Measurements from ENCODE around the gene HSPA4. TPM values are rescaled to one million over a fixed set of nuclear protein-coding genes. Genes with fewer than 3 reads are reported as not detected.

HSPA4 gene
- total and polyA plus RNA-seq, 9 donors: 55.7 to 83.9 (median 73.1) TPM

DNA sequence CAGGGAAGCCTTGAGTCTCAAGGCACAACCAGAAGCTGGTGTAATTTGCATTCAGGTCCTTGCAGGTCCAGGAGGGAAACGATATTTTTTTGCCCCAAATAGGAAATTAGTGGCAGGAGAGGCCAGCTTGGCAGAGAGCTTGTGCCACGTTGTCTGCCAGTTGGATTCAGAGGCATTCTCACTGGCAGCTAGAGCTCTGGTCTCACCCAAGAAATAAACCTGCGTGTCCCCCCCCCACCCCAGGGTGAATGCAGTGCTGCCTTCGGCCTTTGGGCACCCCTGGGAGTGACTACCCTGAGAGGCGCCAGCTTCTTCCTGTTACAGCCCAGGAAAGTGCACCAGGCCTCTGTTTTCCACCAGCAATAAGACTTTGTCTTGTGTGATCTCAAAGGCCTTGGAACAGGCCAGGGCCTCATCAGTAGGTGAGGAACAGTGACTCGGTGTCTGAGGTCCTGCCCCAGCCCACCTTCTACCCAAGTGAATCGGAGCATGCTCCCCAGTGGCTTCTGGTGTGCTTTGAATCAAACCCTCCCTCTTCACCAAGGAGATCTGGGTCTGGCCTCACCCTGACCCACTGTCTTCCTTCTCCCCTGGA, 68.4 kb downstream of the HSPA4 start:
- Histone ChIP-seq H3K27ac (ENCODE audit: low read length) (peak overlapping the region; percentile 82), H3K27me3 (ENCODE audit: control insufficient read depth, insufficient read depth, low read length) (no peaks in the 10 kb centered on the region), H3K4me3 (ENCODE audit: low read length) (no peak overlapping the region), H3K4me1 (ENCODE audit: control insufficient read depth, insufficient read depth, low read length) (peaks cover 85% of the 10 kb centered on the region), H3K36me3 (ENCODE audit: control insufficient read depth, insufficient read depth, low read length) (no peaks in the 10 kb centered on the region), H3K9me3 (replicated peaks; ENCODE audit: control insufficient read depth, low read depth, low read length) (no peaks in the 10 kb centered on the region)
- DNase-seq: no peak
- WGBS (ENCODE audit: insufficient coverage): 72% methylated on average over 6 of the region's 7 CpGs

DNA sequence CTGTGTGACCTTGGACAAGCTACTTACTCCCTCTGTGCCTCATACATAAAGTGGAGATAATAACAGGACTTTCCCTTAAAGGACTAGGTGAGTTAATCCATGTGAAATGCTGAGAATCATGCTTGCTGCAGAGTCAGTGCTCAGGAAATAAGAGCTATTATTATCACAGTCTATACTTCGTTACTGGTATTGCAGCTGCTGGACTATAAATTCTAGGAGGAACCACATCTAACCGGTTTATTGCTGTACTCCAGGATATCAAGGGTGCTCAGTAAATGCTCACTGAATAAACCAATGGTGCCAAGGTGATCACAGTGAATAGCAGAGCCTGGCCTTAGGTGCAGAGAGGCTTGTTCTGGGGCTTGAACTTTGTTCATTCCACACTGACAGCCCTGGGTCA, 69.3 kb downstream of the HSPA4 start:
- peaks cover 87% of the 10 kb centered on the region for H3K4me1 ChIP-seq (ENCODE audit: control insufficient read depth, insufficient read depth, low read length)
- no peak overlapping the region for H3K4me3 ChIP-seq (ENCODE audit: low read length)
- H3K27me3 ChIP-seq (ENCODE audit: control insufficient read depth, insufficient read depth, low read length): no peaks in the 10 kb centered on the region
- DNase-seq: no peak
- no peaks in the 10 kb centered on the region for H3K36me3 ChIP-seq (ENCODE audit: control insufficient read depth, insufficient read depth, low read length)
- H3K27ac ChIP-seq (ENCODE audit: low read length): peak overlapping the region; percentile 82
- no CpG with 5 or more reads among the region's 2 CpGs for WGBS (ENCODE audit: insufficient coverage)
- H3K9me3 ChIP-seq (replicated peaks; ENCODE audit: control insufficient read depth, low read depth, low read length): no peaks in the 10 kb centered on the region

DNA sequence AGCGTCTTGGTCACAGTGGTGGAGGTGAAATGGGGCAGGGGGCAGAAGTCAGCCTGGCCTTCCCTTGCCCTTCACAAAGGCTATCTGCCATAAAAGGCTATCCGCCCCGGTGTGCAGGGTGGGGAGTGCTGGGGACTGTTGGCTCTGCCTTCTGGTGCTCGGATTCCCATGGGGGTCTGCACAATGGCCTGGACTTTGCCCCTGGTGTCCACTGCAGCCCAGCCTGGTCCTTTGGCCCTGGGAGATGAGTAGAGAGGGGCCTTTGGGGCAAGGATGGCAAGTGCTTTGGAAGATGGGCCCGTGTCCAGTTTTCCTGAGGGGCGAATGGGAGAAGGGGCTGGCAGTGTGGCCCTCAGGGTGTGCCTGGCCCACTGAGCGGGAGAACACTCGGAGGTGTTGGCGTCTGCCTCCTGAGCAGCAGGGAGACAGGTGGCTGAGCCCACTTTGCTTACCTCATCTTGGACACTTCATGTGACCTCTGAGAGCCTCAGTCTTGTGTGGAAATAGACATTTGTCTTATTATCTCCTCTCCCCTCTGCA, 69.9 kb downstream of the HSPA4 start:
- Histone ChIP-seq H3K4me3 (ENCODE audit: low read length) (no peak overlapping the region), H3K36me3 (ENCODE audit: control insufficient read depth, insufficient read depth, low read length) (no peaks in the 10 kb centered on the region), H3K27me3 (ENCODE audit: control insufficient read depth, insufficient read depth, low read length) (no peaks in the 10 kb centered on the region), H3K9me3 (replicated peaks; ENCODE audit: control insufficient read depth, low read depth, low read length) (no peaks in the 10 kb centered on the region), H3K27ac (ENCODE audit: low read length) (peak overlapping the region; percentile 57), H3K4me1 (ENCODE audit: control insufficient read depth, insufficient read depth, low read length) (peaks cover 86% of the 10 kb centered on the region)
- DNase-seq: no peak
- WGBS (ENCODE audit: insufficient coverage): 79% methylated on average over 4 of the region's 9 CpGs

DNA sequence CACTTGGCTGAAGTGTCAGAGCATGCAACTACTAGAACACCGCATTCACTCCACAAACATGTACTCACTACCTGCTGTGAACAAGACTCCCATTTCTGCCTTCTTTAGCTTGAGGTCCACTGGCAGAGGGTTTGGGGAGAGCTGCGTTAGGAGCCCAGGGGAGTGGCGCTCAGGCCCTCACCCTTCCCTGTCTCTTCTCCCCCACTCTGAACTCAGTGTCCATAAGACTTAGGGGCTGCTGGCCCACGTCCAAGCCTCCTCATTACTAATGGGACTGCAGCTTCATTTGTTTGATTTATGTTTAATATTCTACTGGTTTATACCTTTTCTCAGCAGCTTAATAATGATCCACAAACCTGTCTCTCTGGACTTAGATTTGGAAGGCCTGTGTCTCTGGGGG, 70.9 kb downstream of the HSPA4 start:
- peak overlapping the region; percentile 15 for H3K27ac ChIP-seq (ENCODE audit: low read length)
- WGBS (ENCODE audit: insufficient coverage): 100% methylated on average over 1 of the region's 4 CpGs
- peaks cover 78% of the 10 kb centered on the region for H3K4me1 ChIP-seq (ENCODE audit: control insufficient read depth, insufficient read depth, low read length)

DNA sequence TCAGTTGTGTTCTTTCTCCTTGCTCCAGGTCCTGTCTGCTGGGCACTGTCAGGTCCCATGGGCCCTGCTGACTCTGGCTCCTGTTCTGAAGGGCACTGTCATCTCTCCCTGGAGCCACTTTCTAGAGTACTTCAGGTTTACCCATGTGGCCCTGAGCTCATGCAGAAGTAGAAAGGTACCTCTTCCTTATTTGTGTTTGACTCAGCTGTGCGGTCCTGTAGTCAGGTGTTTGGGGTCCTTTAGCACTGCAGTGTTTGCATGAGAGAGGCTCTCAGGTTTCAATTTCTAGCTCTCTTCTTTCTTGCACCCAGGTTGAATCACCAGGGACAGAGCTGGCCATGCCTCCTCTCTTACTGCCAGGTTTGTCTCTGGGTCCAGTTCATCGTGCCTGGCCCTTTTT, 71.5 kb downstream of the HSPA4 start:
- Histone ChIP-seq H3K36me3 (ENCODE audit: control insufficient read depth, insufficient read depth, low read length) (no peaks in the 10 kb centered on the region), H3K9me3 (replicated peaks; ENCODE audit: control insufficient read depth, low read depth, low read length) (no peaks in the 10 kb centered on the region), H3K27ac (ENCODE audit: low read length) (no peak overlapping the region), H3K4me1 (ENCODE audit: control insufficient read depth, insufficient read depth, low read length) (peaks cover 72% of the 10 kb centered on the region), H3K27me3 (ENCODE audit: control insufficient read depth, insufficient read depth, low read length) (no peaks in the 10 kb centered on the region), H3K4me3 (ENCODE audit: low read length) (no peak overlapping the region)
- no peak for DNase-seq
- 60% methylated on average over 1 of the region's 2 CpGs for WGBS (ENCODE audit: insufficient coverage)

More for the DNA sequence above, 70.9 kb downstream of the HSPA4 start:
- DNase-seq: no peak
- H3K9me3 ChIP-seq (replicated peaks; ENCODE audit: control insufficient read depth, low read depth, low read length): no peaks in the 10 kb centered on the region
- H3K27me3 ChIP-seq (ENCODE audit: control insufficient read depth, insufficient read depth, low read length): no peaks in the 10 kb centered on the region
- no peaks in the 10 kb centered on the region for H3K36me3 ChIP-seq (ENCODE audit: control insufficient read depth, insufficient read depth, low read length)
- no peak overlapping the region for H3K4me3 ChIP-seq (ENCODE audit: low read length)

DNA sequence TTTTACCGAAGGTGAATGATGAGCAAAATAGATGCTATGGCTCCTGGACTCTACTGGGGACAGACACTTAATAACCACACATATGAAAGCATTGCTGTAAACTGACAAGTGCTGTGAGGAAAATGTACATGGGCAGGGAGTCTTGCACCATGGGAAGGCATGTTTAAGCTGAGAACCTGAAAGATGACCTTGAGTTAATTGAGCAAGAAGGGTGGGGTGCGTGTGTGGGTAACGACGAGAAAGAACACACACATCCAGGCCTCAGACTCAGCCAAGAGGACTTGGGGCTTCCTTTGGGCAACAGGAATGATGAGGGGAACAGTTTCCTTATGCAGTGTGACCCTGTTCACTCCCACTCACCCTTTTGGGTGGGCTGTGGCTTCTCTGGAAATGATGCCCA, 73.1 kb downstream of the HSPA4 start:
- Histone ChIP-seq H3K4me1 (ENCODE audit: control insufficient read depth, insufficient read depth, low read length) (peaks cover 58% of the 10 kb centered on the region), H3K27me3 (ENCODE audit: control insufficient read depth, insufficient read depth, low read length) (no peaks in the 10 kb centered on the region), H3K9me3 (replicated peaks; ENCODE audit: control insufficient read depth, low read depth, low read length) (no peaks in the 10 kb centered on the region), H3K4me3 (ENCODE audit: low read length) (no peak overlapping the region), H3K36me3 (ENCODE audit: control insufficient read depth, insufficient read depth, low read length) (no peaks in the 10 kb centered on the region), H3K27ac (ENCODE audit: low read length) (peak overlapping the region; percentile 51)
- WGBS (ENCODE audit: insufficient coverage): no CpG with 5 or more reads among the region's 4 CpGs
- DNase-seq: no peak

DNA sequence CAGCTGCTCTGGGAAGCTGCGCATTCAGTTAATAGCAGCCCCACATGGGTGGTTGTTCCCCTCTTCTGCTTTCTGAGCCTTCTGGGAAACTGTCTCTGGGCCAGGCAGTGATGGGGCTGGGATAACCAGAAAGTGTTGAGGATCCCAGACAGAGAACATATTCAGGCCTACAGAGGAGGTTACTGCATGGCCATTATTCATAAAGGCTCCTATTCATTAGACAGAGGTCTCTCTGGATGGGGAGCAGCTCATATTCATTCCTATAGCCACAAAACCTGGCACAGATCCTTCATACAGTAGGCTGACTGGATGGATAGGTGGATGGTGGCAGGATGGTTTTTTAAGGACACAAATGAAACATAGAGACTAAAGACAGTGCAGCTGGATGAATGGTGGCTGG, 76.3 kb downstream of the HSPA4 start:
- no CpG with 5 or more reads among the region's 1 CpG for WGBS (ENCODE audit: insufficient coverage)
- H3K4me3 ChIP-seq (ENCODE audit: low read length): no peak overlapping the region

DNA sequence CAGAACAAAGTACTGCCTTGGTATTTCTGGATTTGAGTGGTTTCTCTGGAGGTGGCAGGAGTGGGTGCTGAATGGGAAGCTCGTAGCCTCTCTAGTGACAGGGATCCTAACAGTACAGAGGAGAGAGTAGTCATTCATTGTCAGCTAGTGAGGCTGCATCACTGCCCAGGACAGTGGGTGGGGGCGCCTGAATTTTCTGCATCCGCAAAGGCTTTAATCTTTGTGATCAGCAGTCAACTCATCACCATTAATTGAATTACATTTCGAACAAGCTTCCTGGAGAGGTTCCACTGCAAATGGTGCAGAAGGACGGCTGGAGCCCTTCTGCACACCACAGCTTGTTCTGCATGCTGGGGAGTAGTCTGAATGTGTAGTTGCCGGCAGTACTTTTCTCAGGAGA, 77.5 kb downstream of the HSPA4 start:
- WGBS (ENCODE audit: insufficient coverage): 52% methylated on average over 3 of the region's 6 CpGs
- no peak for DNase-seq

More for the DNA sequence above, 76.3 kb downstream of the HSPA4 start:
- Histone ChIP-seq H3K4me1 (ENCODE audit: control insufficient read depth, insufficient read depth, low read length) (peaks cover 33% of the 10 kb centered on the region), H3K27ac (ENCODE audit: low read length) (no peak overlapping the region), H3K36me3 (ENCODE audit: control insufficient read depth, insufficient read depth, low read length) (no peaks in the 10 kb centered on the region), H3K9me3 (replicated peaks; ENCODE audit: control insufficient read depth, low read depth, low read length) (no peaks in the 10 kb centered on the region), H3K27me3 (ENCODE audit: control insufficient read depth, insufficient read depth, low read length) (no peaks in the 10 kb centered on the region)
- no peak for DNase-seq

DNA sequence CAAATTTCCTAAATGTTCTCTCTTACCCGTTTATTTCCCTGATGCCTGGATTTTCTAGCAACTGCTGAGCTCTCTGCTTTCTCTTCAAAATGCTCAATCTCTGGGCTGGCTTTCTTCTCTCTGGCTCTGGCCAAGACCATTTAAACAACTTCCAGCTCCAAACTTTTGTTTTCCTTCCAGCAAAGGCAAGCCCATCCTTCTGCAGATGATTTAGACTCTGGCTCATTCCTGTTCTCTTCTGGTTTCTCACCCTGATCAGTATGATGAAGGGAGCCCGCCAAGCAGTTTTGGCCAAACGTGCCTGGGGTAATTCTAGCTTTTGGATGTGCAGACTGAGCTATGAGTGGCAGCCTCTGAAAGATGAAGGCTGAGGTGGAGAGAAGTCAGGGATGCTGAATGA, 78.1 kb downstream of the HSPA4 start:
- peak overlapping the region; percentile 47 for H3K27ac ChIP-seq (ENCODE audit: low read length)
- H3K4me1 ChIP-seq (ENCODE audit: control insufficient read depth, insufficient read depth, low read length): peaks cover 23% of the 10 kb centered on the region
- no CpG with 5 or more reads among the region's 3 CpGs for WGBS (ENCODE audit: insufficient coverage)
- no peaks in the 10 kb centered on the region for H3K36me3 ChIP-seq (ENCODE audit: control insufficient read depth, insufficient read depth, low read length)
- H3K9me3 ChIP-seq (replicated peaks; ENCODE audit: control insufficient read depth, low read depth, low read length): no peaks in the 10 kb centered on the region
- H3K27me3 ChIP-seq (ENCODE audit: control insufficient read depth, insufficient read depth, low read length): no peaks in the 10 kb centered on the region
- peak; percentile 80 for DNase-seq
- no peak overlapping the region for H3K4me3 ChIP-seq (ENCODE audit: low read length)

More for the DNA sequence above, 77.5 kb downstream of the HSPA4 start:
- no peaks in the 10 kb centered on the region for H3K27me3 ChIP-seq (ENCODE audit: control insufficient read depth, insufficient read depth, low read length)
- no peak overlapping the region for H3K27ac ChIP-seq (ENCODE audit: low read length)
- no peaks in the 10 kb centered on the region for H3K9me3 ChIP-seq (replicated peaks; ENCODE audit: control insufficient read depth, low read depth, low read length)
- no peak overlapping the region for H3K4me3 ChIP-seq (ENCODE audit: low read length)
- H3K36me3 ChIP-seq (ENCODE audit: control insufficient read depth, insufficient read depth, low read length): no peaks in the 10 kb centered on the region
- H3K4me1 ChIP-seq (ENCODE audit: control insufficient read depth, insufficient read depth, low read length): peaks cover 27% of the 10 kb centered on the region

DNA sequence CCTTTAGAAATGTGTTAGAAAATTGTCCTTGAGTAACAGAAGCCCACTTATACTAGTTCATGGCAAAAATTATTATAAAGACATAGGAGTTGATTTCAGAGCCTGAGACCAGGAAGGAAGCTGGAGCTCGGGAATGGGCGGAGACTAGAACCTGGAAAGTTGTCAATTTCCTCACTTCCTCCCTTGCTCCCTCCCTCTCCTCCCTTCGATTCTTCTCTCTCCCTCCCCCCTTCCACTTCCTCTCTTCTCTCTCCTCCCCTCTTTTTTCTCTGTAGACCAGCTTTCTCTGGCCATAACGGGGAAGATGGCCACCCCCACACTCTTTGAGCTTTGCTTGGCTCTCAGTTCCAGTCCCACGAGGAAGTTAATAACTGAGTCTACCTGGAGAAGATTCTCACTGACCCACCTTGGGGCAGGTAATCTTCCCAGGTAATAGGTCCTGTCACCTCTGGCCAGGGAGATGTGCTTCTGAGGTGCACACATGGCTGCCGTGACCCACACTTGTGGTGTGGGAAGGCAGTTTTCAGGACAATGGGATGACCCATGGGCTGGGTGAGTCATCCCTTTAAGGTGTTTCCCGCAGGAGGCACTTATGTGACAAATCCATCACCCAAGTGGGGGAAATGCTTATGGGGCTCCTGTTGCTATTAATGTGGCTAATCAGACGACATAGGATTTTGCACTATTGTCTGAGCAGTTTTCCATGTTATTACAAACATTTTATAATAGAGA, 78.7 kb downstream of the HSPA4 start:
- Histone ChIP-seq H3K4me3 (ENCODE audit: low read length) (no peak overlapping the region), H3K27ac (ENCODE audit: low read length) (peak overlapping the region; percentile 47), H3K4me1 (ENCODE audit: control insufficient read depth, insufficient read depth, low read length) (peaks cover 20% of the 10 kb centered on the region), H3K9me3 (replicated peaks; ENCODE audit: control insufficient read depth, low read depth, low read length) (no peaks in the 10 kb centered on the region), H3K36me3 (ENCODE audit: control insufficient read depth, insufficient read depth, low read length) (no peaks in the 10 kb centered on the region), H3K27me3 (ENCODE audit: control insufficient read depth, insufficient read depth, low read length) (no peaks in the 10 kb centered on the region)
- peak; percentile 78 for DNase-seq
- 26% methylated on average over 4 of the region's 8 CpGs for WGBS (ENCODE audit: insufficient coverage)

All from muscle of leg (tissue), 11 donors.